ENCODE results near the gene MAFG. TPM values are rescaled to one million over a fixed set of nuclear protein-coding genes. Genes with fewer than 3 reads are reported as not detected.

MAFG gene
- total RNA-seq, 1 donor from 2014 or later, result 29.7 TPM

GRCh38 chr17:81899514-81900166 is 27.9 kb downstream of the MAFG start:
- no peak for DNase-seq (ENCODE audit: low spot score)

GRCh38 chr17:81898885-81899284 is 28.6 kb downstream of the MAFG start:
- DNase-seq (ENCODE audit: low spot score), result no peak

- no peak for DNase-seq (ENCODE audit: low spot score)
These were observed 29.3 kb downstream of the MAFG start for GRCh38 chr17:81898029-81898866.

- DNase-seq (ENCODE audit: low spot score), result no peak
These were observed 32.1 kb downstream of the MAFG start for GRCh38 chr17:81895400-81895799.

- no peak for DNase-seq (ENCODE audit: low spot score)
These were observed 36.3 kb downstream of the MAFG start for GRCh38 chr17:81891303-81891552.

GRCh38 chr17:81890447-81891302 is 36.9 kb downstream of the MAFG start:
- DNase-seq (ENCODE audit: low spot score), result no peak

GRCh38 chr17:81889602-81890001 is 37.9 kb downstream of the MAFG start:
- DNase-seq (ENCODE audit: low spot score), result no peak

- DNase-seq (ENCODE audit: low spot score), result no peak
These were observed 38.4 kb downstream of the MAFG start for GRCh38 chr17:81888988-81889595.

GRCh38 chr17:81888105-81888987 is 39.2 kb downstream of the MAFG start:
- no peak for DNase-seq (ENCODE audit: low spot score)

GRCh38 chr17:81885869-81886548 is 41.5 kb downstream of the MAFG start:
- no peak for DNase-seq (ENCODE audit: low spot score)

GRCh38 chr17:81885454-81885853 is 42.1 kb downstream of the MAFG start:
- no peak for DNase-seq (ENCODE audit: low spot score)

GRCh38 chr17:81884968-81885367 is 42.6 kb downstream of the MAFG start:
- DNase-seq (ENCODE audit: low spot score), result no peak

GRCh38 chr17:81884520-81884919 is 43.0 kb downstream of the MAFG start:
- DNase-seq (ENCODE audit: low spot score), result no peak

GRCh38 chr17:81879121-81879520 is 48.4 kb downstream of the MAFG start:
- DNase-seq (ENCODE audit: low spot score), result no peak

- no peak for DNase-seq (ENCODE audit: low spot score)
These were observed 49.2 kb downstream of the MAFG start for GRCh38 chr17:81878294-81878693.

- DNase-seq (ENCODE audit: low spot score), result no peak
These were observed 50.0 kb downstream of the MAFG start for GRCh38 chr17:81877569-81877968.

- peak; percentile 99 for DNase-seq (ENCODE audit: low spot score)
These were observed 55.9 kb downstream of the MAFG start for GRCh38 chr17:81871387-81872230.

- DNase-seq (ENCODE audit: low spot score), result no peak
These were observed 56.6 kb downstream of the MAFG start, which contains the start of gene ARHGDIA for GRCh38 chr17:81870981-81871386. TSS of gene ARHGDIA (minus strand) at chr17:81871337. CDS start at chr17:81869930, 1,407 bp downstream.

Data from mesenteric fat pad (tissue), 1 donor.